ENCODE results near the gene MED14. TPM values are rescaled to one million over a fixed set of nuclear protein-coding genes. Genes with fewer than 3 reads are reported as not detected.

MED14 gene
- total RNA-seq, 3 donors from 2014 or later = 19.6 to 30.8 (median 26.4) TPM

DNA sequence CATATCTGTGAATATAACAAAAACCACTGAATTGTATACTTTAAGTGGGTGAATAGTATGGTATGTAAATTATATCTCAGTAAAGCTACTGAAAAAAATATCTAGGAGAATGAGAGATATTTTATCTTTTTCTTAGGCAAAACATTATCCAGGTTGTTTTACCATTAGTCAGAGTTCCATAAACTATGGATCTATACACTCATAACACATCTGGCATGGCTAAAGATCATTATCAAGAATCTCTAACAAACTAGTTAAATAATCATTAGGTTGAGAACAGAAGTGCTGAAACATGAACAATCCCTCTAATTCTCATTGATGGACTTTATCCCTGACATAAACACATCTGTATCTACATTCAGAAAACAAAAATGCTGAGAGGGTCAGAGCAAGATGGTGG is 15.6 kb downstream of the MED14 start:
- no peak for ATAC-seq
- Mint-ChIP-seq H3K4me3 (no peak overlapping the region), H3K36me3 (ENCODE audit: insufficient read depth) (peaks cover 39% of the 10 kb centered on the region), H3K4me1 (ENCODE audit: low read depth) (peaks cover 60% of the 10 kb centered on the region), H3K27me3 (ENCODE audit: low read depth) (no peaks in the 10 kb centered on the region), H3K9me3 (no peaks in the 10 kb centered on the region)
- no peak for DNase-seq

DNA sequence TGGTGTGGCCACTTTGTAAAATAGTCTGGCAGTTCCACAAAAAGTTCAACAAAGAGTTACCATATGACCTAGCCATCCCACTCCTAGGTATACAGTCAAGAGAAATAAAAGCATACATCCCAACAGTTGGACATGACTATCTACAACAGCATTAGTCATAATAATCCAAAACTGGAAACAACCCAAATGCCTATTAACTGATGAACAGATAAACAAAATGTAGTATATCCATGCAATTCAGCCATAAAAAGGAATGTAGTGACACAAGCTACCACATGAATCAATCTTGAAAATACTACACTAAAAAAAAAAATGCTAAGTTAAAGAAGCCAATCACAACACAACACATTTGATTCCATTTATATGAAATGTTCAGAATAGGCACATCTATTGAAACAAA is 16.1 kb downstream of the MED14 start:
- Mint-ChIP-seq H3K4me1 (ENCODE audit: low read depth) (peaks cover 56% of the 10 kb centered on the region), H3K9me3 (no peaks in the 10 kb centered on the region), H3K4me3 (no peak overlapping the region), H3K27me3 (ENCODE audit: low read depth) (no peaks in the 10 kb centered on the region), H3K36me3 (ENCODE audit: insufficient read depth) (peaks cover 39% of the 10 kb centered on the region)
- DNase-seq = no peak
- ATAC-seq = no peak

DNA sequence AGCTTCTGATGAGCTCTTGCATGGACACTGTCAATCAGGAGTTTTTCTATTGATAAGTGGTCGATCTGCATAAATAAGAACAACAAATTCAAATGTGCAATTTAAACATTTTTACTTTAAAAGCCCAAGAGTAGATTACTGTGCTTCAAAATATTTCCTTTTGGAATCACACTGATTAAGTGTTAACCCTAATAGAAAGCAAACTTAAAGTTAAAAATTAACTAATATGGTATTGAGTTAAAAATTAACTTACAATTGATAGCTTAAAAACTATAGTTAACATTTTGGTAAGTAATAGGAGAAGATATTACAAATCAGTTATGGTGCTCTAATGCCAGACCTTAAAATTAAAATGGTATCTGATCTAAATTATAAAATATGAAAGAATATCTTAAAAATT is 25.9 kb downstream of the MED14 start:
- ATAC-seq = no peak
- Mint-ChIP-seq H3K4me3 (no peak overlapping the region), H3K36me3 (ENCODE audit: insufficient read depth) (peaks cover 10% of the 10 kb centered on the region), H3K4me1 (ENCODE audit: low read depth) (no peaks in the 10 kb centered on the region), H3K9me3 (no peaks in the 10 kb centered on the region), H3K27me3 (ENCODE audit: low read depth) (no peaks in the 10 kb centered on the region)
- DNase-seq = no peak

DNA sequence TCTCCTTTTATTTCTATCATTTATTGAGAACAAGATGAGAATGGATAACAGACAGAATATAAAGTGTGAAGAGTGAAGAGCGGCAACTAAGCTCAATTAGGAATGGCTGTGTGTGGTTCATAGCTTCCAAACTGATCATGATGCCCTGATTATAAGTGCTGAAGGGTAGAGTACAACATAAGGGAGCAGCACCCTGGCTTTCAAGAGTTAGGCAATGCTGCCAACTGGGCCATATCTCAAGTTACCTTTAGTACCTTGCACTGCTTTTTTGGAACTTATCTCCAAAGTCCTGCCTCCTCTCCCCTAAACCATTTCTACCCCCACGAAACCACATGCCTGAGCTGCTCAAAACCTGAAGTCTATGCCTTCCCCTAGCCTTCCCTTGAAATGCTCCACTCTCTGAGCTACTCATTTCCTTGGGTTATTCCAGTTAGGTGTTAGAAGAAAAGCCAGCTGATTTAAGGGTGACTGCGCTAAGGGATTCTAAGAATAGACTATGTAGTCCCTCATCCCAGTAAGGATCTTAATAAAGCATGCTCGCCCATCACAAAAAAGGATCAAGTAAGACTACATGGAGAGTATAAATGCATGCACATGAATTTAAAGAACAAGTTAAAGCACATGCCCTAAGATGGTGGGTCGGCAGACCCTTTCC is 29.6 kb downstream of the MED14 start:
- Mint-ChIP-seq H3K9me3 (no peaks in the 10 kb centered on the region), H3K27me3 (ENCODE audit: low read depth) (no peaks in the 10 kb centered on the region), H3K36me3 (ENCODE audit: insufficient read depth) (peaks cover 10% of the 10 kb centered on the region), H3K4me3 (no peak overlapping the region), H3K4me1 (ENCODE audit: low read depth) (no peaks in the 10 kb centered on the region)
- no peak for DNase-seq
- ATAC-seq = no peak

DNA sequence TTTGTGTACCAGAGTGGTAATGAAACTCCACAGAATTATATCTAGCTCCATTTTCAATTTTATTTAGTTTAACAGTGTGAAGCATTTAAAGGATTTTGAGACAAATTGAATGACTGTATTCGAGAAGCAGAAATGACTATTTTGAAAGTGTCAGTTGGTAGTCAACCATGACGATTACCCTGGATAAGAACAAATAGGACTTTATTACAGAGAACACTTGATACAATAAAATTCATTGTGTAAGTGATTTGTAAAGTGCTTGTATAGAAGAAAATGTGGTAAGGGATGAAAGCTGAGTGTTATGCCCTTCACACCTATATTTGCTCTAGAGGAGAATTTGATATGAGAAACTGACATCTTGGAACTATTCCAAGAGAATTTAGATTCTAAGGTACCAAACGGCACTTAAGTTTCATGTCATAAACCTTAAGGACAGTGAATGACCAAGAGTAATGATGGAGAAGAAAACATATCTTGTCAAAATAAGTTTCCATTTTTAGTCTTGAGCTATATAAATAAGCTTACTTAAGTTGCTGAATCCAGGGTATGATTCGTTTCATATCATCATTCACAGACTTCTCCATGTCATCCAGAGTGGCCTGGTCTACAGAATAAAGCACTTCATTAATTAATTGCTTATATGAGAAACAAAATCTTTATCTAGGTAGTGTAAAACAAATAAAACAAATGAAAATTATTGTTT is 34.6 kb downstream of the MED14 start:
- Mint-ChIP-seq H3K4me1 (ENCODE audit: low read depth) (no peaks in the 10 kb centered on the region), H3K4me3 (no peak overlapping the region), H3K27me3 (ENCODE audit: low read depth) (no peaks in the 10 kb centered on the region), H3K36me3 (ENCODE audit: insufficient read depth) (peaks cover 7% of the 10 kb centered on the region), H3K9me3 (no peaks in the 10 kb centered on the region)
- ATAC-seq (no peak), DNase-seq (no peak)

DNA sequence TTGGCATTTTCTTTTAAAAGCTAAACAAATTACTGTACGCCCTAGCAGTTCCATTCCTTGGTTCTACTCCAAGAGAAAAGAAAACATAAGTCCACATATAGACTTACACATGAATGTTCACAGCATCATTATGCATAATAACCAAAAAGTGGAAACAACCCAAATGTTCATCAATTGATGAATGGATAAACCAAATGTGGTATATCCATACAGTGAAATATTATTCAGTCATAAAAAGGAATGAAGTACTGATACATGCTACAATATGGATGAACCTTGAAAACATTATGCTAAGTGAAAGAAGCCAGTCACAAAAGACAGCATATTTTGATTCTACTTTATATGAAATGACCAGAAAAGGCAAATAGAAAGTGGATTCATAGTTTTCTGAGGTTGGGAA is 36.5 kb downstream of the MED14 start:
- peaks cover 10% of the 10 kb centered on the region for H3K36me3 Mint-ChIP-seq (ENCODE audit: insufficient read depth)
- no peaks in the 10 kb centered on the region for H3K4me1 Mint-ChIP-seq (ENCODE audit: low read depth)
- no peak for DNase-seq
- H3K27me3 Mint-ChIP-seq (ENCODE audit: low read depth) = no peaks in the 10 kb centered on the region
- ATAC-seq = no peak
- H3K9me3 Mint-ChIP-seq = no peaks in the 10 kb centered on the region
- no peak overlapping the region for H3K4me3 Mint-ChIP-seq

DNA sequence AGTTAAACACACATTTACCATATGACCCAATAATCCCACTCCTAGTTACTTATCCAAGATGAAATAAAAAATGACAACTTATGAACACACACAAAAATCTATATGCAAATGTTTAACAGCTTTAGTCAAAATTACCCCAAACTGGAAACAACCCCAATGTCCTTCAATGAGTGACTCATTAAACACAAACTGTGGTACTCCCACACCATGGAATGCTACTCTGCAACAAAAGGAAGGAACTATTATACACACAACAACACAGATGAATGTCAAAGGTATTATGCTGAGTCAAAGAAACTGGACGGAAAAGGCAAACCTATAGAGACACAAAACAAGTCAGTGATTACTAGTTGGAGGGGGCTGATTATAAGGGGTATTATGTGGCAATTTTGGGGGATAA is 40.5 kb downstream of the MED14 start:
- no peak overlapping the region for H3K4me3 Mint-ChIP-seq
- H3K9me3 Mint-ChIP-seq = no peaks in the 10 kb centered on the region
- no peak for ATAC-seq
- DNase-seq = no peak
- no peaks in the 10 kb centered on the region for H3K4me1 Mint-ChIP-seq (ENCODE audit: low read depth)
- H3K36me3 Mint-ChIP-seq (ENCODE audit: insufficient read depth) = peaks cover 8% of the 10 kb centered on the region
- H3K27me3 Mint-ChIP-seq (ENCODE audit: low read depth) = no peaks in the 10 kb centered on the region

DNA sequence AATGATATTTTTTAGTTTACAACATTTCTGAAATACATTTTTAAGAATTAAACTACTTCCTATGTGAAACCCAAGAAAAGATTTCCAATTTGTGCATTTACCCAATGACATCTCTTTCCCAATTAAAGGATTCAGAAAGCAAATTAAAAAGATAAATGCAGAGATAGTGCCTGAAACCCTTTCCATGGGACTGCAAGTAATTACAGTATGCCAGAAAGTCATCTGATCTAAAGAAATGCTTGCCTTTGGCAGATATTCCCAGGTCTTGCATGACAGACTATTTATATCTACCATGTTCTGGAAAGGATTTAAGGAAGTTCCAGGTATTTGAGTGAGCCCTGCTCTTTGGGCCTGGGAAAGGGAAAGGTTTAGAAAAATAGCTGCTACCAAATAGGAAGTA is 46.4 kb downstream of the MED14 start:
- ATAC-seq = no peak
- H3K4me1 Mint-ChIP-seq (ENCODE audit: low read depth) = peaks cover 11% of the 10 kb centered on the region
- no peaks in the 10 kb centered on the region for H3K27me3 Mint-ChIP-seq (ENCODE audit: low read depth)
- no peak for DNase-seq
- no peak overlapping the region for H3K4me3 Mint-ChIP-seq
- H3K9me3 Mint-ChIP-seq = no peaks in the 10 kb centered on the region
- H3K36me3 Mint-ChIP-seq (ENCODE audit: insufficient read depth) = peaks cover 26% of the 10 kb centered on the region

DNA sequence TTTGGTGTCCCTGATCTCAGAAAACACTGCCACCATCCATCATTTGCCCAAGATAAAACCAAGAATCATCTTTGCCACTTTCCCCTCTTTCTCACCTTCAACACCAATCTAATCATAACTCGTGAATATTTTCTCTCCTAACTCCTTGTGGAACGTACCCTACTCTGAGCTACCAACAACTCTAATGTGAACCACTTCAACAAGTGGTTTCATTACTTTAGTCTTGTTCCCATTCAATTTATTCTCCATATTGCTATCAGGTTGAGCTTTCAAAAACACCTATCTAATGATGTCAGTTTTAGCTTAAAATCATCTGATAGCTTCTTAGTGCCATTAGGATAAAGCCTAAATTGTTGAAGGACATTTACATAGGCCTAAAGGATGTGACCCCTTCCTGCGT is 48.2 kb downstream of the MED14 start:
- Mint-ChIP-seq H3K4me3 (no peak overlapping the region), H3K27me3 (ENCODE audit: low read depth) (no peaks in the 10 kb centered on the region), H3K36me3 (ENCODE audit: insufficient read depth) (peaks cover 27% of the 10 kb centered on the region), H3K9me3 (no peaks in the 10 kb centered on the region), H3K4me1 (ENCODE audit: low read depth) (peaks cover 15% of the 10 kb centered on the region)
- ATAC-seq (no peak), DNase-seq (no peak)

DNA sequence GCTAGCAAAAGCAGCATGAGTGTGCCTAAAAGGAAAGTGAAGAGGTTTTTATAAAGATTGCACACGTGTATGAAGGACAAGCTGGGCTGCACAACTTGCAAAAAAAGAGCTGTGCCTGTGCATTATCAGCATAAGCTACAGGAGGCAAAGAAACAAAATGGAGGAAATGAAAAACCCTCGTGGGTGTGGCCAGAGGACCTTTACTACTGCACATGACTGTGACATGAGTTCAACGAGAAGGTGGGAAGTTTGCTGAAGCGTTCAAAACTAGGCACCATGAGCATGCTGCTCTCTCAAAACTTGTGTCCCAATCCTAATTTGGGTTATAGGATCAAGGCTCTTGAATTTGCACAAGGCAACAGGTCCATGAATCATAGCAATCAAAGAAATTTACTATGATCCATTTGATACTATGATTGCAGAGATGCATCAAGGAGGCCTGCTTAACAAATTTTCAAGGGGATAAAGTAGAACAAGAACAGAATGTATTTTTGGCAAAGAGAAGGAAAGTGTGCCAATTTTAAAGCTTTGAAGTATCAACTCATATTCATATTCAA is 49.9 kb downstream of the MED14 start:
- DNase-seq (no peak), ATAC-seq (no peak)
- Mint-ChIP-seq H3K9me3 (no peaks in the 10 kb centered on the region), H3K4me3 (no peak overlapping the region), H3K36me3 (ENCODE audit: insufficient read depth) (peaks cover 24% of the 10 kb centered on the region), H3K27me3 (ENCODE audit: low read depth) (no peaks in the 10 kb centered on the region), H3K4me1 (ENCODE audit: low read depth) (peaks cover 15% of the 10 kb centered on the region)

DNA sequence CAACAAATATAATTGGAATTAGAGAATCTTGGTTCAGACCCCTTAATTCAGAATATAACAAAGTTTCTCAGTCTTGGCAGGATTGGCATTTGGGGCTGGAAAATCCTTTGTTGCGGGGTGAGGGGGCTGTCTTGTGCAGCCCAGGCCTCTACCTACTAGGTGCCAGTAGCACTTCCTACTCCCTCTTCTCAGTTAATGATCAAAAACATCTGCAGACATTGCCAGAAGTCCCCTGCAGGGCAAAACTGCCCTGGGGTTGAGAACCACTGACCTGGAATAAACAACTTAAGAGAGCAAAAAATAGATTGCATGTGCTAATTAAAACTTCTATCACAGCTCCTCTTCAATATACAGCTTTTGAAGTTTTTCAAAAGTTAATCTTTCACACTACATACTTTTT is 51.2 kb downstream of the MED14 start:
- H3K9me3 Mint-ChIP-seq = no peaks in the 10 kb centered on the region
- H3K4me1 Mint-ChIP-seq (ENCODE audit: low read depth) = peaks cover 15% of the 10 kb centered on the region
- no peaks in the 10 kb centered on the region for H3K27me3 Mint-ChIP-seq (ENCODE audit: low read depth)
- DNase-seq = no peak
- no peak for ATAC-seq
- peaks cover 24% of the 10 kb centered on the region for H3K36me3 Mint-ChIP-seq (ENCODE audit: insufficient read depth)
- H3K4me3 Mint-ChIP-seq = no peak overlapping the region

DNA sequence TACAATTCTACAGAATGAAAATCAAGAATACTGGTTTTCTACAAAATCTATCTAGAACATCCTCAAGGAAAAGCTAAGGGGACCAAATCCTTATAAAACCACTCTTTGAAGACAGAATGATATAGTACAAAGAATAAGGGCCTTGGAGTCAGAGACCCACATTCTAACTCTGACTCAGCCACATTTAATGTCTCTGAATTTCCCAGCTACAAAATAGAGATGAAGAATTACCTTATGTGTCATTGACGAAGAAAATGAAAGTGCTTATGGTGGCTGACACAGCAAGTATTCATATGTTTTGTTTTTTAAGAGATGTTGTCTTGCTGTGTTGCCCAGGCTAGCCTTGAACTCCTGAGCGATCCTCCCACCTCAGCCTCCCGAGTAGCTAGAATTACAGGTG is 52.1 kb downstream of the MED14 start:
- DNase-seq (no peak), ATAC-seq (peak; percentile 53 to 69)
- Mint-ChIP-seq H3K4me3 (no peak overlapping the region), H3K36me3 (ENCODE audit: insufficient read depth) (peaks cover 26% of the 10 kb centered on the region), H3K27me3 (ENCODE audit: low read depth) (no peaks in the 10 kb centered on the region), H3K9me3 (no peaks in the 10 kb centered on the region), H3K4me1 (ENCODE audit: low read depth) (peaks cover 16% of the 10 kb centered on the region)

DNA sequence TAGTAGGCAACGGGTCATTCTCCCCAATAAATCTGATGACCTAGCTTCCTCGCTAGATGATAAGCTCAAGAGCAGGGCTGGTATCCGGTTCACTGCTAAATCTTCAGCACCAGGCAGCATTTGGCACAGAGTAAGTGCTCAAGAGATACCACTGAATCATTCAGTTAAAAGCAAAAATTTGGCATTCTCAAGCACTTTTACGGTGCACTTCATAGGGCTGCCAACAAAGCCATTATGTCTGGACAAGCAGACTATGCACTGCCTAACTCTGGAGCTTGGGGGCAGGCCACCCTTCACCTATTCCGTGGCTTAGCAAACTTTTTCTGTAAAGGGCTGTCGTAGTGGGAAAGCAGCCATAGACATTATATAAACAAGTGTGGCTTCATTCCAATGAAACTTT is 64.2 kb downstream of the MED14 start:
- Mint-ChIP-seq H3K27me3 (ENCODE audit: low read depth) (no peaks in the 10 kb centered on the region), H3K4me3 (no peak overlapping the region), H3K9me3 (no peaks in the 10 kb centered on the region), H3K36me3 (ENCODE audit: insufficient read depth) (peaks cover 20% of the 10 kb centered on the region), H3K4me1 (ENCODE audit: low read depth) (no peaks in the 10 kb centered on the region)
- DNase-seq = no peak
- ATAC-seq = no peak

DNA sequence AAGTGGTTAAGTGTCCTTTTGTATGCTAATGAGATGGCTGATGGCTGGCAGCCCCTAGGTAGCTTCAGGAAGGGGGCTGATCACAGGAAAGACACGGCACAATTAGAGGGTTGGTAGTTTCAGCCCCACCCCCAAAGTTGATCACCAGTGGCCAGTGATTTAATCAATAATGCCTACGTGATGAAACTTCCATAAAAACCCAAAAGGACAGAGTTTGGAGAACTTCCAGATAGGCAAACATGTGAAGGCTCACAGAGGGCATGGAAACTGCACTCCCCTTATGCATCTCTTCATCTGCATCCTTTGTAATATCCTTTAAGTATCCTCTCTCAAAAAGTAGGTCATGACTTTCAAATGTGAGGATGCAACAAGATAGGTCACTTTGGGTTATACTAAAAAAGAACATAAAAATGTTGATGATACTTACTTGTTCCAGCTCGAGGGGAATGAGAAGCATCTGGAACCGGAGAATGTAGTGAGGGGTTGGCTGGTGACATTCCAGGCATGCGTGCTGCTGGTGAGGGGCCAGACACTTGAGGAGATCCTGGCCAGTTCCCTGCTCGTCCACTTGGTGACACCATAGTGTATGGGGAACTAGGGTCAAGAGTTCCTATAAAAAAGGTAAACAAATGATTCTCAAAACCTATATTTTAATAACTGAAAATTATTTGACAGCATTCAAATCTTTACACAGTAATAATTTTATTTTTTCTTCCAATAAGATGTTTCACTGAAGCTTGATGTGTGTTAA is 71.3 kb downstream of the MED14 start:
- Mint-ChIP-seq H3K36me3 (ENCODE audit: insufficient read depth) (peaks cover 16% of the 10 kb centered on the region), H3K4me1 (ENCODE audit: low read depth) (peaks cover 4% of the 10 kb centered on the region), H3K9me3 (no peaks in the 10 kb centered on the region), H3K27me3 (ENCODE audit: low read depth) (no peaks in the 10 kb centered on the region), H3K4me3 (no peak overlapping the region)
- ATAC-seq = no peak
- no peak for DNase-seq

Data from activated T-cell treated with anti-CD3 and anti-CD28 coated beads, Interleukin-2, amount 50 U/mL, for 4 hours (primary cell).